OCI-LY1 (cell line): ENCODE data around the gene RAD51D.

ENCODE experiments used
- H2AFZ ChIP-seq: fragments of 200-600 bp; sonication (generic), shearing (Covaris generic); 2 replicates; pipeline ENCODE4 v1.6.0; 2014; ENCODE audit warnings: antibody characterized with exemption, mild to moderate bottlenecking, low read length
- H3F3A ChIP-seq: fragments of 200-600 bp; sonication (generic), shearing (Covaris generic); 2 replicates; pipeline ENCODE4 v1.6.0; 2014; ENCODE audit warnings: mild to moderate bottlenecking, antibody characterized with exemption, low read length, moderate library complexity; ENCODE audit not compliant: insufficient read depth
- H3K27ac ChIP-seq: fragments of 200-600 bp; sonication (generic); 2 replicates; pipeline ENCODE4 v1.5.1; 2014; ENCODE audit warnings: low read length, mixed run types, mild to moderate bottlenecking, low read depth; ENCODE audit not compliant: poor library complexity, severe bottlenecking
- H3K27me3 ChIP-seq: fragments of 200-600 bp; sonication (generic); 2 replicates; pipeline ENCODE4 v1.6.0; 2014; ENCODE audit warnings: antibody characterized with exemption, mild to moderate bottlenecking, low read length, moderate library complexity; ENCODE audit not compliant: insufficient read depth
- H3K36me3 ChIP-seq: fragments of 200-600 bp; sonication (generic); 2 replicates; pipeline ENCODE4 v1.6.1; 2014; ENCODE audit warnings: mild to moderate bottlenecking, antibody characterized with exemption, low read length, moderate library complexity, mixed read lengths; ENCODE audit not compliant: insufficient read depth
- H3K4me1 ChIP-seq: fragments of 200-600 bp; sonication (generic); 2 replicates; pipeline ENCODE4 v1.5.1; 2014; ENCODE audit warnings: mild to moderate bottlenecking, low read length, moderate library complexity; ENCODE audit not compliant: insufficient read depth, severe bottlenecking
- H3K4me2 ChIP-seq: fragments of 200-600 bp; sonication (generic), shearing (Covaris generic); 2 replicates; pipeline ENCODE4 v1.6.1; 2014; ENCODE audit warnings: low read length
- H3K4me3 ChIP-seq: fragments of 200-600 bp; sonication (generic); 2 replicates; pipeline ENCODE4 v1.5.1; 2014; ENCODE audit warnings: low read length, low read depth, mild to moderate bottlenecking, mixed read lengths; ENCODE audit not compliant: poor library complexity, severe bottlenecking
- H3K79me2 ChIP-seq: fragments of 200-600 bp; shearing (Covaris generic); 2 replicates; pipeline ENCODE4 v1.6.1; 2016; ENCODE audit warnings: mixed run types, low read length, mixed read lengths; ENCODE audit not compliant: insufficient read depth
- H3K9ac ChIP-seq: fragments of 200-600 bp; sonication (generic), shearing (Covaris generic); 2 replicates; pipeline ENCODE4 v1.6.1; 2014; ENCODE audit warnings: mild to moderate bottlenecking, low read length, mixed read lengths
- H3K9me2 ChIP-seq: fragments of 200-600 bp; sonication (generic), shearing (Covaris generic); 2 replicates; pipeline ENCODE4 v1.6.1; 2014; ENCODE audit warnings: low read depth, mild to moderate bottlenecking, low read length, mixed read lengths
- H3K9me3 ChIP-seq: fragments of 200-600 bp; shearing (Covaris generic); 2 replicates; pipeline ENCODE4 v1.6.1; 2014; ENCODE audit warnings: low read length, mixed read lengths
- H4K20me1 ChIP-seq: fragments of 200-600 bp; sonication (generic), shearing (Covaris generic); 2 replicates; pipeline ENCODE4 v1.6.0; 2016; ENCODE audit warnings: mild to moderate bottlenecking, low read length; ENCODE audit not compliant: insufficient read depth
- EZH2 ChIP-seq: fragments of 200-600 bp; sonication (generic), shearing (Covaris generic); IDR thresholded peaks from 2 replicates; pipeline ENCODE4 v1.8.0; 2017; ENCODE audit warnings: borderline replicate concordance, mixed run types, mild to moderate bottlenecking, antibody characterized with exemption, low read length, moderate library complexity, mixed read lengths
- TF ChIP-seq, protein P1 (sequence below): fragments of 200-600 bp; sonication (generic), shearing (Covaris generic); IDR thresholded peaks from 2 replicates; pipeline ENCODE4 v1.5.1; 2017; ENCODE audit warnings: mild to moderate bottlenecking, antibody characterized with exemption, low read length, moderate library complexity, mixed read lengths

RAD51D gene

DNA sequence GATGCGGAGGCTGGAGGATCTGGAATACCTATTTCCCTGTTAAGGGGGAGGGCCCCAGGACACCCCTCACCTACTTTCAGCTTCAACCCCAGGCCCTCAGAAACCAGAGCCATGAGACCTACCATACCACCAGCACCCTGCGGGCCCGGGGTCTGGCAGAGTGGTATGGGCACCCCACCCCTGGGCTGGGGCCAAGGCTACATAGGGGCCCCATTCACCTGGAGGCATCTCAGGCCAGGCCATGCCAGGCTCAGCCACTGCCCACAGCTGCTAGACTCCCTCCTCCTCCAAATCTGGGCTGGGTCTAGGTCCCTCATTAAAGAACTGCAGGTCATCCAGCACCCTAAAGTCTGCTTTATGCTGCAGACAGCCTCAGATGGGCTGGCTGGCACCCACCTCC is 10.7 kb upstream of the RAD51D start:
- Histone ChIP-seq H3K36me3 (peaks cover 58% of the 10 kb centered on the region), H3K4me1 (no peaks in the 10 kb centered on the region), H3K4me3 (no peak overlapping the region), H4K20me1 (no peaks in the 10 kb centered on the region), H2AFZ (no peak overlapping the region), H3K9ac (no peak overlapping the region), H3K27ac (no peak overlapping the region), H3K9me3 (no peaks in the 10 kb centered on the region), H3K4me2 (no peak overlapping the region), H3K9me2 (no peaks in the 10 kb centered on the region), H3F3A (no peaks in the 10 kb centered on the region), H3K27me3 (no peaks in the 10 kb centered on the region), H3K79me2 (no peaks in the 10 kb centered on the region)
- TF ChIP-seq, protein P1, sequence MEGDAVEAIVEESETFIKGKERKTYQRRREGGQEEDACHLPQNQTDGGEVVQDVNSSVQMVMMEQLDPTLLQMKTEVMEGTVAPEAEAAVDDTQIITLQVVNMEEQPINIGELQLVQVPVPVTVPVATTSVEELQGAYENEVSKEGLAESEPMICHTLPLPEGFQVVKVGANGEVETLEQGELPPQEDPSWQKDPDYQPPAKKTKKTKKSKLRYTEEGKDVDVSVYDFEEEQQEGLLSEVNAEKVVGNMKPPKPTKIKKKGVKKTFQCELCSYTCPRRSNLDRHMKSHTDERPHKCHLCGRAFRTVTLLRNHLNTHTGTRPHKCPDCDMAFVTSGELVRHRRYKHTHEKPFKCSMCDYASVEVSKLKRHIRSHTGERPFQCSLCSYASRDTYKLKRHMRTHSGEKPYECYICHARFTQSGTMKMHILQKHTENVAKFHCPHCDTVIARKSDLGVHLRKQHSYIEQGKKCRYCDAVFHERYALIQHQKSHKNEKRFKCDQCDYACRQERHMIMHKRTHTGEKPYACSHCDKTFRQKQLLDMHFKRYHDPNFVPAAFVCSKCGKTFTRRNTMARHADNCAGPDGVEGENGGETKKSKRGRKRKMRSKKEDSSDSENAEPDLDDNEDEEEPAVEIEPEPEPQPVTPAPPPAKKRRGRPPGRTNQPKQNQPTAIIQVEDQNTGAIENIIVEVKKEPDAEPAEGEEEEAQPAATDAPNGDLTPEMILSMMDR, result no peak
- TF ChIP-seq EZH2, result no peak

- Histone ChIP-seq H3K4me3 (no peak overlapping the region), H3K27me3 (no peaks in the 10 kb centered on the region), H3K79me2 (no peaks in the 10 kb centered on the region), H2AFZ (no peak overlapping the region), H3K9me2 (no peaks in the 10 kb centered on the region), H3K36me3 (peaks cover 53% of the 10 kb centered on the region), H3K4me1 (no peaks in the 10 kb centered on the region), H3K4me2 (no peak overlapping the region), H3K27ac (no peak overlapping the region), H3K9ac (no peak overlapping the region), H4K20me1 (no peaks in the 10 kb centered on the region), H3K9me3 (no peaks in the 10 kb centered on the region), H3F3A (no peaks in the 10 kb centered on the region)
- no peak for TF ChIP-seq EZH2
- TF ChIP-seq, protein P1, result no peak
These were observed 10.3 kb upstream of the RAD51D start for GRCh38 chr17:35129973-35130351.

GRCh38 chr17:35129154-35129972 is 9.7 kb upstream of the RAD51D start:
- H3K9me2 ChIP-seq, result no peaks in the 10 kb centered on the region
- no peaks in the 10 kb centered on the region for H3F3A ChIP-seq
- H3K9ac ChIP-seq, result no peak overlapping the region
- H3K36me3 ChIP-seq, result peaks cover 47% of the 10 kb centered on the region
- no peak overlapping the region for H3K4me2 ChIP-seq
- no peaks in the 10 kb centered on the region for H3K27me3 ChIP-seq
- no peak overlapping the region for H2AFZ ChIP-seq
- H3K4me3 ChIP-seq, result no peak overlapping the region
- no peaks in the 10 kb centered on the region for H4K20me1 ChIP-seq
- no peaks in the 10 kb centered on the region for H3K79me2 ChIP-seq
- H3K9me3 ChIP-seq, result no peaks in the 10 kb centered on the region
- H3K27ac ChIP-seq, result no peak overlapping the region
- TF ChIP-seq, protein P1, result no peak
- no peak for TF ChIP-seq EZH2
- no peaks in the 10 kb centered on the region for H3K4me1 ChIP-seq
